Fibroblast of gingiva (primary cell): ENCODE data around the gene PPP3R1.

ENCODE experiments used
- DNase-seq: peaks from one replicate; pipeline ENCODE4 v3.0.0-alpha.2; 2011; ENCODE audit warnings: low read depth

Gene PPP3R1

DNA sequence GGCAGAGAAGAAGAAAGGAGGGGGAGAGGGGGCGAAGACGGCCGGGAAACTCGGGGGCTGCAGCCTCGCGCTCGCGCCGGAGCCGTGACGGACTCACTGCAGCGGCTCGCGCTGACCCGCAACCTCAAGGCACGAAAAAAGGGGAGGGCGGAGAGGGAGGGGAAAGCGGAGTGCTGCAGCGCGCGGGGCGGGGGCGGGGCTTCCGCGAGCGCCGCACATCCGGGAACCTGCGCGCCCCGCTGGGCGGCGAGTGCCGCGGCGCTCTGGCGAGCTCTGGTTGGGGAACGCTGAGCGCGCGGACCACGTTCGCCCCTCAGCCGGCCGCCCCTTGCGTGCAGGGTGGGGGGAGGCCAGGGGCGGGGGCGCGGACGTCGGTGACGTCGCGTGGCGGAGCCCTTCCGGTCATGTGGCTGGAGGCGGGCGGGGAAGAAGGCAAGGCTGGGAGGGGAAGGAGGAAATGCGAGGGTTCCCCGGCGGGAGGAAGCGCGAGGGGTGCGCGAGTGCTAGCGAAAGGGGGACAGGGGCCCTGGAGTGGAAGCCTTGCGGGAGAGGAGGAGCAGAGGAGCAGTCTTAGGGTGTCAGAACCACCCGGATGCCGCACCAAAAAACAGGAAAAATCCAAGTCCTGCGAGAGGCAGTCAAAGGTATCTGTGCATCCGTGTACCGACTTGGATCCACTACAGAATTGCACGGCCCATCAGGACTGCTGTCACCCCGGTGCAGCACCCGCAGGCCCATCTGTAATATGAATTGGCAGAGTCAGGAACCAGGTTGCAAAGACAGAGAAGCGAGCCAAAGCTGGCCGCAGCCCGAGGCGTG, at the start of gene PPP3R1:
Gene PPP3R1, minus strand, starts transcription at position 133 of the 819 bp plus-strand sequence. CDS start 405 bp downstream, outside the sequence.
- peak; percentile 98 for DNase-seq

GRCh38 chr2:68295516-68295915, 43.2 kb upstream of the PPP3R1 start:
- DNase-seq, result no peak

GRCh38 chr2:68294913-68295312, 42.6 kb upstream of the PPP3R1 start:
- DNase-seq, result no peak

- no peak for DNase-seq
These were observed 41.9 kb upstream of the PPP3R1 start for GRCh38 chr2:68294187-68294586.

GRCh38 chr2:68293755-68294154, 41.4 kb upstream of the PPP3R1 start:
- DNase-seq, result no peak

DNA sequence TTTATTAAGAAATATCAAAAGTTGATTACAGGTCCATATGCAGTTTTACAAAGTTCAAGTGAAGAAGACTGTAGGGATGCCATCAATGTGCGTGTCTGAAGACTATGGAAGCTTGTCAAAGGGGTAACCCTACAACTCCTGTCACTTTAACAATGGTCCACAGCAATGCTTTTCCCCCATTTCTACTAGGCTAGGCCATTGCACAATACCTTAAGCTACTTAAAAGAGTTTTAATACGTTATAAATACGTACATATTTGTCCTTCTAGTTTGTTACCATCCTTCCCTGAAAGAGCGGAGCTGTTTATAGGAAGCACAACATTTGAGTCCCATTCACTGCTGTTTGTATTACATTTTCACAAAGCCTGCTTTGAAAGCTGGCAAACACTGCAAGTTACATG, 40.7 kb upstream of the PPP3R1 start:
- no peak for DNase-seq

- peak; percentile 12 for DNase-seq
These were observed 39.9 kb upstream of the PPP3R1 start for GRCh38 chr2:68292108-68292710.

DNA sequence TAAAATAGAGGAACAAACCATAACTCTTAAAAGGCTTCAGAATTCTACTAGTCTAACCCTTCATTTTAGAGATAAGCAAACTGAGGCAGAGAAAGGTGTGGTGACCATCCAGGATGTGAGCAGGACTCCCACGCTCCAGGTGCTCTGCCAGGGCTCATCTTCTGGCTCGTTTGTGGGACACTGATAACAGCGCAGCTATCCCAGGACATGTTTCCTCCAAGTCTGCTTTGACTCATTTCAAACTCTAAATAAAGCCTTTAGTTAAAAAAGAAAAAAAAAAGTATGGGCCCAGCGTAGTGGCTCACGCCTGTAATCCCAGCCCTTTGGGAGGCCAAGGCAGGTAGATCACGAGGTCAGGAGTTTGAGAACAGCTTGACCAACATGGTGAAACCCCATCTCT, 39.0 kb upstream of the PPP3R1 start:
- no peak for DNase-seq

- no peak for DNase-seq
These were observed 38.6 kb upstream of the PPP3R1 start for GRCh38 chr2:68290901-68291300.

GRCh38 chr2:68287580-68288441, 35.5 kb upstream of the PPP3R1 start:
- DNase-seq, result peak; percentile 75

DNA sequence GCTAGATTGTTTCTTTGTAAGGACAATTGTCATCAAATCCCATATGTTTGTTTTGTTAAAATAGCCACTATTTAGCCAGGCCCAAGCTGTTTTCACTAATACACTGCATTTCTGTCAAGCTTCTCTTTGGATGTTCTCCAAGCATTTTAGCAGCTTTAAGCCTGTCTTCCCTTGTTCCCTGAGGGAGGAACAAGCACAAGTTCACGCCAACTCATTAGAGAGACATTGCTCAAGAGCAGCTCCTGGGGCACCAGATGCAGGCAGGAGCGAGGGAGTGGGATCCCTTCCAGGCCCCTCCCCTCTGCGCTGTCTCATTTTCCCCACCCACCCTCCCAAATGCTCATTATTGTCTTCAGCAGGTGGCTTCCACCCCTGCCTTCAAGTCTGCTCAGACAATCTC, 32.6 kb upstream of the PPP3R1 start:
- DNase-seq, result peak; percentile 90

DNA sequence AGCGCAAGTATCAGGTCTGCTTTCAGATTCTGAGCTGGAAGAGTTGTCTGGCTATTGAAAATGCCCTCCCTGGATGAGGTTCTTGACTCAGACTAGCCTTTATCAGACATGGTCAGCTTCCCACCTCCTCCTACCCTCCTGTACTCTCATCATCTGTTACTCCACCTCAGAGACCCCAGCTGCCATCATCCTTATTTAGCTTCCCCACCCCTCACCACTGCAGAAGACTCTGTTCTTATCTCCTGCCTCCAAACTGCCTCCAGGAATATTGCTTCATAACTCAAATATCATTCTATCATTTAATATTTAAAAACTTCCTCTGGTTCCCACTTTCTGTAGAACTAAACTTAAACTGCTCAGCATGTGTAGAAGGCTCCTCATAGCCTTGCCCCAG, 31.1 kb upstream of the PPP3R1 start:
- DNase-seq, result no peak

GRCh38 chr2:68282811-68283418, 30.6 kb upstream of the PPP3R1 start:
- peak; percentile 34 for DNase-seq

DNA sequence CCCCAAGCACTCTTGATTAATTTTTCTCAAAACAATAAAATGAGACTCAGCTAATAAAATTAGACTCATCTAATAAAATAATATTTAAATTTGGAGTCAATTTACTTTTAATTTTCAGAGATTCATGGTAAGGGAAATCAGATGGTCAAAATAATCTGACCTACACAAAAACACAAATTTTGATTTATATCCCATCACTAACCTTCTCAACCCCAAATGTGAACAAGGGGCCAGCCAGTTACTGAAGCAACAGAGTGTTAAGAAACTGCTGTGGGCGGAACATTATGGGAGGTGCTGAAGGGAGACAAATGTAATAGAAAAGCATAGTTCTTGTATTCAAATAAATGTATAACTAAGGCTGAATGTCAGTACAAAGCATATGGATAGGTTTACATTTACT, 28.5 kb upstream of the PPP3R1 start:
- DNase-seq, result no peak

DNA sequence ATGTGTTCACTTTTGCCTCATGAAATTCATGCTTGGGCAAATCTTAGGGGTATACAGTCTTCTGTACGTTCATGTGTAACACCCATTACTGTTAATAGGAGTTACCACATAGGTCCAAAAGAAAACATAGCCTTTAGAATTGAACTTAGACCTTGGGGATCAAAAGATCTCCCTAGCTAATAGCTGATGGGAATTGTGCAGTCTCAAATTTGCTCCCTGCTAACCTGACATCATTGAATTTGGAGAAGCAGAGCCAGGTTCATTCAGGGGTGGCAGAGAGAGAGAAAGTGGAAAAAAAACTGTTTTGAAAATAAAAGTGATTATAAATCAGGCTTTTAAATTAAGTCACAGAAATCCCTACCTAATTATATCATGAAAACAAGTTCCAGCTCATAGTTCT, 28.0 kb upstream of the PPP3R1 start:
- no peak for DNase-seq

DNA sequence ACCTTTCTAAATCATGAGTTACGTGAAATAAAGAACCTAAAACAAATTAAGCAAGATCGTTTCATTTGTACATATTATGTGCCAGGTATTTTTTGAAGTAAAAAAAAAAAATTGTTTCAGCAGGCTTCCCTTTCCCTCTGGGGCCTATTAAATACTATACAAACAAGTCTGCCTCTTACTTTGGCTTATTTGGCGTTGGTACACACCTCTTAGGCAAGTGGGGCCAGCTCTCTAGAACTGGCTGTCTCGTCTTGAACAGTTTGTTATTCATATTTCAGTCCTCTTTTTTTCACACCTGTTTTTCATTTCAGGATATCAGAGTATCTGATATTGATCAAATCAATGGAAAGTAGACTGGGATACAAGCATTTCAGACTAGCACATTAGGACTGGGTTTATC, 27.4 kb upstream of the PPP3R1 start:
- no peak for DNase-seq

DNA sequence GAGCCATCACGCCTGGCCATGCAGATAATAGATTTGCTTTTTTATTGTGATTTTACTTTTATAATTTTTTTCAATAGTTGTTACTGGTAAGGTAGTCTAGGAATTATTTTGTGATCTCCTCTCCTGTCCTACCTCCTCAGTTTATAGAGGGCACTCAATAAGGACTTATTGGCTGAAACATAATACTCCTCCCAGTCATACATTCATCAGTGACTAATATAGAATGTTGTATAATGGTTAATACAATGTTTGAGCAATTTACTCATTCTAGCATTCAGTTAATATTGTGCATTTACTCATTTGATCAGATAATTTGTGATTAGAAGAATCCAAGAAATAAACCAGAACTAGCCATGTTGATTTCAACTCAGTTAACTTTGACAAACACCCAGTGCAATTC, 25.8 kb upstream of the PPP3R1 start:
- DNase-seq, result no peak

- DNase-seq, result no peak
These were observed 21.7 kb upstream of the PPP3R1 start for GRCh38 chr2:68274022-68274421.

GRCh38 chr2:68272246-68272994, 20.1 kb upstream of the PPP3R1 start:
- no peak for DNase-seq

DNA sequence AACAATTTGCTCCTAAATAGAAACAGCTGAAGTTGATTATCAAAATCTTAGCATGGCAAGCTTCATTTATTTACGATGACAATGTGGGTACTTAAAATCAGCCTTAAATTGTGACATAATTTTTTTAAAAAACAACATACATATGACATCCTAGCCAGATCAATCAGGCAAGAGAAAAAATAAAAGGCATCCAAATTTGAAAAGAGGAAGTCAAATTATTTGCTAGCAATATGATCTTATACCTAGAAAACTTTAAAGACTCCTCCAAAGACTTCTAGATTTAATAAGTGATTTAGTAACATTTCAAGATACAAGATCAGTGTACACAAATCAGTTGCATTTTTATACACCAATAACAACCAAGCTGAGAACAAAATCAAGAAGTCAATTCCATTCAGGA, 14.3 kb upstream of the PPP3R1 start:
- no peak for DNase-seq

GRCh38 chr2:68263632-68264031, 11.3 kb upstream of the PPP3R1 start:
- no peak for DNase-seq

DNA sequence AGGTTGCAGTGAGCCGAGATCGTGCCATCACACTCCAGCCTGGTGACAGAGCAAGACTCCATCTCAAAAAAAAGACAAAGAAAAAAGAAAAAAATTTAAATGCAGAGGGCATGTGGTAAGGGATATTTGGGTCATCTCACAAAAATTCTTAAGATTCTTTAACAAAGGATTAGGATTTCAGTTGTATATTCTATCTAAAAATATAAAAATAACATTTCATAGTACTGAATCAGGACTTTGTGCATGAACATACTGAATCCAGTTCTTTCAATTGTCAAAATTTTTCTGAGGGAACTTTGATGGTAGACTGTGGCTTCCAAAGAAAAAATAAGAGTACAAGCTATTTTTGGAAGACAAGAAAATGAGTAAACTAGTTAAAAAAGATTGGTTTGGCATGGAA, 6.5 kb upstream of the PPP3R1 start:
- no peak for DNase-seq
